B cell (primary cell): ENCODE measurements around the gene DTNA. TPM values are rescaled to one million over a fixed set of nuclear protein-coding genes. Genes with fewer than 3 reads are reported as not detected.

Experiments used
- ATAC-seq: fragments of 200-7000 bp; cut with Tn5 transposase; one replicate; pipeline ENCODE4 v1.10.0; 2021; ENCODE audit warnings: low read depth, mild to moderate bottlenecking, moderate number of reproducible peaks, moderate library complexity
- CTCF ChIA-PET: fragments of 350-600 bp; sonication (Branson Sonifier 250); formaldehyde crosslinking; loops from one replicate; lab custom pipeline; 2021; ENCODE audit warnings: antibody characterized with exemption, inconsistent platforms; lab: Charles Lee
- POLR2A ChIA-PET: fragments of 350-600 bp; sonication (Branson Sonifier 250); formaldehyde crosslinking; loops from one replicate; lab custom pipeline; 2021; ENCODE audit warnings: antibody characterized with exemption; lab: Charles Lee
- DNase-seq: peaks from one replicate; pipeline ENCODE4 v3.0.0; 2013
- H2AFZ ChIP-seq: 2 replicates; pipeline ENCODE4 v1.6.1; 2012; ENCODE audit warnings: mild to moderate bottlenecking, low read depth, low read length; ENCODE audit not compliant: insufficient read depth, poor library complexity, severe bottlenecking
- H3K27ac ChIP-seq, 2 donors: 1 replicate in 1 of 2; 2 replicates in 1 of 2; pipeline ENCODE4 v1.5.1; 2012 to 2013; ENCODE audit warnings: low read length in 2 of 2, mild to moderate bottlenecking in 2 of 2, moderate library complexity in 1 of 2
- H3K27me3 ChIP-seq, 4 experiments: fragments of 200-600 bp in 1 of 4; sonication (generic) in 1 of 4; replicated peaks in 1 of 4; 1 replicate in 2 of 4; 2 replicates in 2 of 4; pipeline versions ENCODE4 v1.6.1 to v1.7.0; 2013 to 2016; ENCODE audit warnings: low read length in 3 of 4, mild to moderate bottlenecking in 2 of 4, mixed read lengths in 1 of 4, moderate library complexity in 1 of 4; ENCODE audit not compliant: insufficient read depth in 4 of 4, control insufficient read depth in 3 of 4; ENCODE audit errors: control extremely low read depth in 1 of 4
- H3K36me3 ChIP-seq, 2 experiments: replicated peaks in 1 of 2; 1 replicate in 1 of 2; 2 replicates in 1 of 2; pipeline versions ENCODE4 v1.6.1 to v1.7.1; 2013; ENCODE audit warnings: low read length in 1 of 2; ENCODE audit not compliant: insufficient read depth in 2 of 2, control insufficient read depth in 1 of 2; ENCODE audit errors: control extremely low read depth in 1 of 2, extremely low read depth in 1 of 2
- H3K4me1 ChIP-seq, 2 donors: fragments of 200-600 bp in 1 of 2; sonication (generic) in 1 of 2; 1 replicate in 1 of 2; 2 replicates in 1 of 2; pipeline versions ENCODE4 v1.5.1 to v1.6.1; 2013 to 2017; ENCODE audit warnings: low read length in 2 of 2; ENCODE audit not compliant: control insufficient read depth in 2 of 2, insufficient read depth in 2 of 2
- H3K4me2 ChIP-seq: replicated peaks from 2 replicates; pipeline ENCODE3; 2012; ENCODE audit warnings: mild to moderate bottlenecking, low read depth, low read length; ENCODE audit not compliant: poor library complexity, severe bottlenecking
- H3K4me3 ChIP-seq, 5 experiments: fragments of 200-600 bp in 1 of 5; sonication (generic) in 1 of 5; 1 replicate in 3 of 5; 2 replicates in 2 of 5; pipeline versions ENCODE4 v1.5.1 to v1.7.0; 2011 to 2016; ENCODE audit warnings: low read length in 4 of 5, mild to moderate bottlenecking in 4 of 5, low read depth in 2 of 5, control low read depth in 1 of 5, moderate library complexity in 1 of 5; ENCODE audit not compliant: insufficient read depth in 1 of 5; ENCODE audit errors: control extremely low read depth in 1 of 5, extremely low read depth in 1 of 5
- H3K79me2 ChIP-seq: fragments of 200-600 bp; sonication (generic); one replicate; pipeline ENCODE4 v1.6.0; 2016; ENCODE audit warnings: low read length; ENCODE audit not compliant: control insufficient read depth, insufficient read depth
- H3K9ac ChIP-seq: fragments of 200-600 bp; sonication (generic); 2 replicates; pipeline ENCODE4 v1.6.1; 2017; ENCODE audit warnings: mild to moderate bottlenecking, low read length, moderate library complexity
- H3K9me3 ChIP-seq, 3 donors: one replicate each; pipeline versions ENCODE4 v1.6.1 to v1.7.1; 2013; ENCODE audit warnings: low read length in 2 of 3; ENCODE audit not compliant: control insufficient read depth in 2 of 3, insufficient read depth in 1 of 3; ENCODE audit errors: control extremely low read depth in 1 of 3
- H4K20me1 ChIP-seq: 2 replicates; pipeline ENCODE4 v1.6.0; 2012; ENCODE audit warnings: mild to moderate bottlenecking, low read length; ENCODE audit not compliant: insufficient read depth, control insufficient read depth, poor library complexity, severe bottlenecking
- H3K27ac Mint-ChIP-seq: one replicate; pipeline ENCODE4 v1.8.0; 2021; ENCODE audit warnings: mixed read lengths
- H3K27me3 Mint-ChIP-seq: one replicate; pipeline ENCODE4 v1.8.0; 2021; ENCODE audit warnings: mixed read lengths
- H3K4me1 Mint-ChIP-seq: one replicate; pipeline ENCODE4 v1.8.0; 2021; ENCODE audit warnings: mixed read lengths
- H3K4me3 Mint-ChIP-seq: one replicate; pipeline ENCODE4 v1.8.0; 2021; ENCODE audit warnings: mixed read lengths
- H3K9me3 Mint-ChIP-seq: one replicate; pipeline ENCODE4 v1.8.0; 2022; ENCODE audit warnings: mixed read lengths; ENCODE audit not compliant: insufficient read depth
- CTCF ChIP-seq: fragments of 200-600 bp; IDR thresholded peaks from one replicate; pipeline ENCODE4 v1.8.0; 2022; ENCODE audit warnings: antibody characterized with exemption, mild to moderate bottlenecking
- EZH2 ChIP-seq: IDR thresholded peaks from 2 replicates; pipeline ENCODE4 v1.6.1; 2012; ENCODE audit warnings: borderline replicate concordance, low read depth, mild to moderate bottlenecking, moderate library complexity, low read length; ENCODE audit not compliant: insufficient read depth, poor library complexity, severe bottlenecking
- WGBS: methylation state at CpG from one replicate; pipeline ENCODE4 v1.1.5; 2013; ENCODE audit warnings: missing lambda C conversion rate; ENCODE audit not compliant: insufficient coverage; 5-methylcytosine and 5-hydroxymethylcytosine counted together
- intact Hi-C: fragments of 100-400 bp; cut with micrococcal nuclease; formaldehyde crosslinking; loops from one replicate; pipeline ENCODE4 v1.10.0; 2022
- polyA plus RNA-seq: library from polyadenylated mRNA; depleted of rRNA; stranded (reverse); fragments of >200 nt; gene quantifications from 2 replicates; pipeline ENCODE4 v1.2.3, GENCODE V29; 2012
- total RNA-seq, 2 donors: library from RNA; stranded (reverse); fragments of 120-200 nt in 1 of 2; gene quantifications; 1 replicate in 1 of 2; 2 replicates in 1 of 2; pipeline versions ENCODE4 v1.2.3 to v1.2.4, GENCODE V29; 2013 to 2022

The DTNA gene
- total and polyA plus RNA-seq, 2 donors (not counting 1 experiment from before 2014, with no cell fraction given) = not detected

GRCh38 chr18:34838669-34839068 lies 128.6 kb downstream of the DTNA start:
- ChIA-PET POLR2A (no interaction called here), CTCF (no interaction called here)
- H4K20me1 ChIP-seq = no peaks in the 10 kb centered on the region
- Mint-ChIP-seq H3K9me3 (no peaks in the 10 kb centered on the region), H3K27ac (no peak overlapping the region), H3K4me3 (no peak overlapping the region), H3K27me3 (peaks cover 4% of the 10 kb centered on the region), H3K4me1 (no peaks in the 10 kb centered on the region)
- no peaks in the 10 kb centered on the region for H3K9me3 ChIP-seq
- no peak overlapping the region for H3K27ac ChIP-seq
- no peak overlapping the region for H3K4me2 ChIP-seq
- no peaks in the 10 kb centered on the region for H3K79me2 ChIP-seq
- no peak for TF ChIP-seq CTCF
- no peak for TF ChIP-seq EZH2
- 97% methylated on average over 3 of the region's 5 CpGs for WGBS
- H3K4me1 ChIP-seq = no peaks in the 10 kb centered on the region
- peaks cover 0 to 5% (median 0%) of the 10 kb centered on the region in 4 experiments for H3K27me3 ChIP-seq
- H3K36me3 ChIP-seq = no peaks in the 10 kb centered on the region
- H2AFZ ChIP-seq = no peak overlapping the region
- no peak overlapping the region for H3K9ac ChIP-seq
- DNase-seq = no peak
- intact Hi-C loops = no loop called here
- H3K4me3 ChIP-seq = no peak overlapping the region
- ATAC-seq = no peak

GRCh38 chr18:34840256-34840826 lies 130.2 kb downstream of the DTNA start:
- Histone ChIP-seq H3K36me3 (no peaks in the 10 kb centered on the region), H2AFZ (no peak overlapping the region), H3K27ac (no peak overlapping the region), H3K9me3 (no peaks in the 10 kb centered on the region), H3K4me2 (no peak overlapping the region), H3K79me2 (no peaks in the 10 kb centered on the region), H4K20me1 (no peaks in the 10 kb centered on the region), H3K4me1 (no peaks in the 10 kb centered on the region), H3K4me3 (no peak overlapping the region), H3K27me3 (peaks cover 0 to 5% (median 0%) of the 10 kb centered on the region in 4 experiments), H3K9ac (no peak overlapping the region)
- peaks cover 7% of the 10 kb centered on the region for H3K27me3 Mint-ChIP-seq
- TF ChIP-seq EZH2 = no peak
- POLR2A ChIA-PET = no interaction called here
- ATAC-seq = no peak
- no peak overlapping the region for H3K27ac Mint-ChIP-seq
- H3K9me3 Mint-ChIP-seq = no peaks in the 10 kb centered on the region
- no peak for DNase-seq
- CTCF ChIA-PET = interaction anchor here (1.5 kb wide), 1 partner anchor 10 kb away, joined by 3 read pairs; no protein-coding TSS in a partner anchor
- H3K4me1 Mint-ChIP-seq = no peaks in the 10 kb centered on the region
- intact Hi-C loops = no loop called here
- no CpG with 5 or more reads among the region's 2 CpGs for WGBS
- H3K4me3 Mint-ChIP-seq = no peak overlapping the region
